AG04450 (cell line): ENCODE measurements around the gene PER1. TPM values are rescaled to one million over a fixed set of nuclear protein-coding genes. Genes with fewer than 3 reads are reported as not detected.

Experiments used
- CTCF ChIA-PET: fragments of 300-600, 350-600 bp; formaldehyde crosslinking; extraction: SDS; loops from one replicate; lab custom pipeline; 2022; ENCODE audit warnings: antibody characterized with exemption, inconsistent platforms; lab: Charles Lee
- POLR2A ChIA-PET: fragments of 350-600 bp; formaldehyde crosslinking; extraction: SDS; loops from one replicate; lab custom pipeline; 2021; ENCODE audit warnings: antibody characterized with exemption, inconsistent platforms; lab: Yijun Ruan, JAX
- DNase-seq: peaks from one replicate; pipeline ENCODE4 v3.0.0-alpha.2; 2011; ENCODE audit warnings: low read depth, low spot score
- H3K27ac ChIP-seq: one replicate; pipeline ENCODE4 v1.5.1; 2012; ENCODE audit warnings: low read depth, low read length, control low read depth
- H3K27me3 ChIP-seq: one replicate; pipeline ENCODE4 v1.6.0; 2012; ENCODE audit warnings: low read length; ENCODE audit not compliant: control insufficient read depth, insufficient read depth
- H3K4me3 ChIP-seq: 2 replicates; pipeline ENCODE4 v1.5.1; 2011; ENCODE audit warnings: mild to moderate bottlenecking, low read depth, low read length, control low read depth
- H3K9me3 ChIP-seq: 2 replicates; pipeline ENCODE4 v1.5.1; 2012; ENCODE audit warnings: low read length; ENCODE audit not compliant: control insufficient read depth, insufficient read depth
- CTCF ChIP-seq: IDR thresholded peaks from 2 replicates; pipeline ENCODE4 v1.5.1; 2011; ENCODE audit warnings: low read depth, low read length, control low read depth, inconsistent platforms
- polyA plus RNA-seq: library from polyadenylated mRNA; depleted of rRNA; stranded (reverse); fragments of >200 nt; gene quantifications from 2 replicates; pipeline ENCODE4 v1.2.3, GENCODE V29; 2011; rRNA removed

PER1 gene
- polyA plus RNA-seq, 1 experiment: 3.1 TPM

- ChIA-PET POLR2A (no interaction called here), CTCF (interaction anchor here (0.7 to 2.0 kb wide), 2 partner anchors 19 to 26 kb away, joined by 3 to 10 read pairs; no protein-coding TSS in a partner anchor)
- TF ChIP-seq CTCF: no peak
- no peak for DNase-seq
- Histone ChIP-seq H3K4me3 (no peak overlapping the region), H3K27me3 (peaks cover 18% of the 10 kb centered on the region), H3K27ac (no peak overlapping the region), H3K9me3 (no peaks in the 10 kb centered on the region)
Measured at GRCh38 chr17:8100111-8100510, 52.1 kb downstream of the PER1 start.

- Histone ChIP-seq H3K27me3 (peaks cover 13% of the 10 kb centered on the region), H3K4me3 (no peak overlapping the region), H3K9me3 (no peaks in the 10 kb centered on the region), H3K27ac (no peak overlapping the region)
- CTCF ChIA-PET: interaction anchor here (1.0 kb wide), 1 partner anchor 23 kb away, joined by 5 read pairs; no protein-coding TSS in a partner anchor
- POLR2A ChIA-PET: no interaction called here
- TF ChIP-seq CTCF: no peak
- DNase-seq: no peak
Measured at GRCh38 chr17:8096541-8096940, 55.7 kb downstream of the PER1 start.

GRCh38 chr17:8095361-8095760 lies 56.8 kb downstream of the PER1 start:
- Histone ChIP-seq H3K9me3 (no peaks in the 10 kb centered on the region), H3K4me3 (no peak overlapping the region), H3K27ac (no peak overlapping the region), H3K27me3 (peaks cover 19% of the 10 kb centered on the region)
- no peak for DNase-seq
- CTCF ChIA-PET: interaction anchor here (0.6 to 3.2 kb wide), 3 partner anchors 15 to 42 kb away, joined by 3 to 42 read pairs (median 8); partner anchors contain the start of gene ALOXE3
- TF ChIP-seq CTCF: peak; percentile 10; the same call in 1 of the 2 replicates
- POLR2A ChIA-PET: no interaction called here

GRCh38 chr17:8091033-8091687 lies 61.0 kb downstream of the PER1 start:
- TF ChIP-seq CTCF: no peak
- no peak for DNase-seq
- Histone ChIP-seq H3K27me3 (peaks cover 31% of the 10 kb centered on the region), H3K27ac (no peak overlapping the region), H3K9me3 (no peaks in the 10 kb centered on the region), H3K4me3 (no peak overlapping the region)
- ChIA-PET CTCF (interaction anchor here (0.6 to 4.3 kb wide), 8 partner anchors 12 to 403 kb away, joined by 3 to 31 read pairs (median 4); partner anchors contain the start of gene ALOXE3), POLR2A (interaction anchor here (0.7 kb wide), 1 partner anchor 48 kb away, joined by 7 read pairs; no protein-coding TSS in a partner anchor)

Other genes starting within 250 kb of the PER1 start
- 1.3 and 1.4 TPM in 2 replicates for gene RNF227, start 236.1 kb downstream of the PER1 start, polyA plus RNA-seq
- gene KCNAB3, start 222.5 kb downstream of the PER1 start, polyA plus RNA-seq: 2.2 and 3.1 TPM in 2 replicates
- gene TRAPPC1, start 220.5 kb downstream of the PER1 start, polyA plus RNA-seq: 202 and 227 TPM in 2 replicates
- gene CNTROB, start 220.2 kb downstream of the PER1 start, polyA plus RNA-seq: 11.3 and 12.9 TPM in 2 replicates
- not detected in 2 replicates for gene GUCY2D, start 149.8 kb downstream of the PER1 start, polyA plus RNA-seq
- not detected in 2 replicates for gene ALOX15B, start 113.3 kb downstream of the PER1 start, polyA plus RNA-seq
- gene ALOX12B, start 64.7 kb downstream of the PER1 start, polyA plus RNA-seq: not detected in 2 replicates
- 0.04 and 0.05 TPM in 2 replicates for gene ALOXE3, start 33.9 kb downstream of the PER1 start, polyA plus RNA-seq
- not detected in 2 replicates for gene HES7, start 28.3 kb downstream of the PER1 start, polyA plus RNA-seq
- 20.8 and 24.3 TPM in 2 replicates for gene VAMP2, start 10.5 kb upstream of the PER1 start, polyA plus RNA-seq
- gene TMEM107, start 24.0 kb upstream of the PER1 start, polyA plus RNA-seq: 8.7 and 9.6 TPM in 2 replicates
- 2.3 and 2.7 TPM in 2 replicates for gene BORCS6, start 37.8 kb upstream of the PER1 start, polyA plus RNA-seq
- gene AURKB, start 58.2 kb upstream of the PER1 start, polyA plus RNA-seq: 5.9 and 7.7 TPM in 2 replicates
- gene CTC1, start 95.7 kb upstream of the PER1 start, polyA plus RNA-seq: 6.1 and 7.3 TPM in 2 replicates
- 14.0 and 18.5 TPM in 2 replicates for gene PFAS, start 96.9 kb upstream of the PER1 start, polyA plus RNA-seq
- 26.4 and 30.8 TPM in 2 replicates for gene RANGRF, start 136.3 kb upstream of the PER1 start, polyA plus RNA-seq
- 1.4 and 1.9 TPM in 2 replicates for gene SLC25A35, start 143.0 kb upstream of the PER1 start, polyA plus RNA-seq
- not detected in 2 replicates for gene ARHGEF15, start 157.8 kb upstream of the PER1 start, polyA plus RNA-seq
- not detected in 2 replicates for gene ODF4, start 187.4 kb upstream of the PER1 start, polyA plus RNA-seq
- gene RPL26, start 230.8 kb upstream of the PER1 start, polyA plus RNA-seq: 3,841 and 4,830 TPM in 2 replicates
- gene RNF222, start 245.4 kb upstream of the PER1 start, polyA plus RNA-seq: not detected in 2 replicates